Left ventricle myocardium inferior (tissue), 1 donor: ENCODE results near the gene CDK14. TPM values are rescaled to one million over a fixed set of nuclear protein-coding genes. Genes with fewer than 3 reads are reported as not detected.
A peak's percentile ranks its signal among the peaks of the same experiment; 100 is the strongest.
"Not testable (repeated sequence)": the region's sequence is repeated elsewhere in the genome, so short reads cannot be mapped to it uniquely, and the experiment has no call there.

Experiments used
- DNase-seq: peaks from one replicate; pipeline ENCODE4 v3.0.0-alpha.2; 2020
- H3K27ac ChIP-seq: fragments of 200-600 bp; replicated peaks from 2 replicates; pipeline ENCODE4 v1.8.0; 2021
- H3K27me3 ChIP-seq: fragments of 200-600 bp; 2 replicates; pipeline ENCODE4 v1.8.0; 2021; ENCODE audit warnings: low read depth
- H3K36me3 ChIP-seq: fragments of 200-600 bp; 2 replicates; pipeline ENCODE4 v1.8.0; 2021
- H3K4me1 ChIP-seq: fragments of 200-600 bp; 2 replicates; pipeline ENCODE4 v1.8.0; 2021
- H3K4me3 ChIP-seq: fragments of 200-600 bp; 2 replicates; pipeline ENCODE4 v1.8.0; 2021; ENCODE audit warnings: mild to moderate bottlenecking, moderate library complexity
- H3K9me3 ChIP-seq: fragments of 200-600 bp; replicated peaks from 2 replicates; pipeline ENCODE4 v1.8.0; 2021
- CTCF ChIP-seq: fragments of 200-600 bp; IDR thresholded peaks from 2 replicates; pipeline ENCODE4 v1.8.0; 2021; ENCODE audit warnings: antibody characterized with exemption, mild to moderate bottlenecking, borderline replicate concordance
- intact Hi-C: fragments of 100-400 bp; cut with micrococcal nuclease; formaldehyde crosslinking; loops from one replicate; pipeline ENCODE4 v1.11.0; 2022
- total RNA-seq: library from RNA; stranded (reverse); fragmentation: NEBNext Ultra II Directional; extraction: Animal tissue kit (Norgen Biotek cat#: 25700); gene quantifications from one replicate; pipeline ENCODE4 v1.2.1, GENCODE V29; 2021
- donor health status: DM: no; HTN: yes; CAD: no; lungs with severe emphysema.

The CDK14 gene
- total RNA-seq, 1 donor from 2014 or later, result 18.7 TPM

GRCh38 chr7:90629297-90629918 lies 33.3 kb downstream of the CDK14 start:
- H3K27ac ChIP-seq, result peak overlapping the region; percentile 30
- H3K9me3 ChIP-seq, result no peaks in the 10 kb centered on the region
- H3K4me1 ChIP-seq, result peaks cover 24% of the 10 kb centered on the region
- DNase-seq, result no peak
- H3K27me3 ChIP-seq, result no peaks in the 10 kb centered on the region
- H3K4me3 ChIP-seq, result no peak overlapping the region
- no peaks in the 10 kb centered on the region for H3K36me3 ChIP-seq
- intact Hi-C loops, result loop anchor here (10.0 kb wide), 1 partner anchor 75 kb away; no protein-coding TSS in a partner anchor
- peak; percentile 77 for TF ChIP-seq CTCF

GRCh38 chr7:90631502-90631901 lies 35.4 kb downstream of the CDK14 start:
- Histone ChIP-seq H3K27ac (no peak overlapping the region), H3K4me3 (no peak overlapping the region), H3K36me3 (no peaks in the 10 kb centered on the region), H3K9me3 (no peaks in the 10 kb centered on the region), H3K27me3 (no peaks in the 10 kb centered on the region), H3K4me1 (peaks cover 5% of the 10 kb centered on the region)
- DNase-seq, result no peak
- intact Hi-C loops, result no loop called here
- no peak for TF ChIP-seq CTCF

GRCh38 chr7:90639683-90640082 lies 43.6 kb downstream of the CDK14 start:
- H3K36me3 ChIP-seq, H3K27ac ChIP-seq, H3K27me3 ChIP-seq, DNase-seq, H3K4me1 ChIP-seq, H3K4me3 ChIP-seq, intact Hi-C loops: not testable (repeated sequence)
- H3K9me3 ChIP-seq, result peaks cover 33% of the 10 kb centered on the region

GRCh38 chr7:90642978-90643377 lies 46.9 kb downstream of the CDK14 start:
- Histone ChIP-seq H3K9me3 (peaks cover 35% of the 10 kb centered on the region), H3K4me1 (peaks cover 8% of the 10 kb centered on the region), H3K36me3 (peaks cover 8% of the 10 kb centered on the region), H3K27me3 (no peaks in the 10 kb centered on the region), H3K4me3 (no peak overlapping the region), H3K27ac (no peak overlapping the region)
- no peak for TF ChIP-seq CTCF
- no peak for DNase-seq
- intact Hi-C loops, result no loop called here

GRCh38 chr7:90645784-90646183 lies 49.7 kb downstream of the CDK14 start:
- H3K4me3 ChIP-seq, result no peak overlapping the region
- H3K4me1 ChIP-seq, result peaks cover 8% of the 10 kb centered on the region
- H3K27ac ChIP-seq, result no peak overlapping the region
- TF ChIP-seq CTCF, result no peak
- intact Hi-C loops, result no loop called here
- H3K9me3 ChIP-seq, result peaks cover 29% of the 10 kb centered on the region
- peaks cover 8% of the 10 kb centered on the region for H3K36me3 ChIP-seq
- no peaks in the 10 kb centered on the region for H3K27me3 ChIP-seq
- DNase-seq, result no peak

GRCh38 chr7:90648107-90648506 lies 52.0 kb downstream of the CDK14 start:
- intact Hi-C loops, result no loop called here
- no peak for DNase-seq
- no peaks in the 10 kb centered on the region for H3K27me3 ChIP-seq
- peaks cover 8% of the 10 kb centered on the region for H3K4me1 ChIP-seq
- H3K9me3 ChIP-seq, result peaks cover 18% of the 10 kb centered on the region
- no peak overlapping the region for H3K4me3 ChIP-seq
- H3K27ac ChIP-seq, result no peak overlapping the region
- no peak for TF ChIP-seq CTCF
- peaks cover 8% of the 10 kb centered on the region for H3K36me3 ChIP-seq
